Mammary microvascular endothelial cell (primary cell): ENCODE data around the gene ZSWIM5. TPM values are rescaled to one million over a fixed set of nuclear protein-coding genes. Genes with fewer than 3 reads are reported as not detected.

Source experiments
- total RNA-seq: library from RNA; depleted of rRNA; stranded (reverse); fragments of >200 nt; gene quantifications from 2 replicates; pipeline ENCODE4 v1.2.3, GENCODE V29; 2015

ZSWIM5 gene
- total RNA-seq: 0.53 and 0.69 TPM in 2 replicates

DNA sequence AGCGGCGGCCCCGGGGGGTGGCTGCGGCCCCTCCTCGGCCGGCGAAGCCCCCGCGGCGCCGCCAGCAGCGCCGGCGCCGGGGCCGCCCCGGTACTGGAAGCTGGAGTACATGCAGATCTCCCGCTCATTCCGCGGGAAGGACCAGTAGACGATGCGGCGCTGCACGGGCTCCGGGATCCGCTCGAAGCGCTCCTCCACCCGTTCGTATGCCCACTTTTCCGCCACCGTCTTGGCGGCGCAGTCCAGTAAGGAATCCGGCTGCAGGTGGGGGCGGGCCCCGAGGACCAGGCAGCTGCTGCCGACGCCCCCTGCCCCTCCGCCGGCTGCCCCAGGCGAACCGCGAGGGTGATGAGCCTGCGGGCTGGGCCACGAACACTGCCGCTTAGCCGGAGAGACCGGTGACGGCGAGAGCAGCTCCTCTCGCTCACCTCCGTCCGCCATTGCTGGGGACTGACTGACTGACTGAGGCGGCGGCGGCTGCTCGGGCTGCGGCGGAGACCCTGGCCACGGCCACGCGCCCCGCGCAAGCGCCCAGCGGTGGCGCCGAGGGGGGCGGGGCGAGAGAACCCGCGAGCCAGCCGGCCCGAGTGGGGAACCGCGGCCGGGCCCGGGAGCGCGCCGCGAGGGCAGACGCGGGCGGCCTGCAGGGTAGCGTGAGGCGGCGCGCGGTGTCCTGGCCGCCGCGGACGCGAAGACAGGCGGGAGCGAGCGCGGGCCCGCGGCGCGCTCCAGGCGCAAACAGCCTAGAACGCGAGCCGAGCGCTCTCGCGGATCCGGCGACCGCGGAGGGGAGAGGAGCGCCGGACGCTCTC, at the start of gene ZSWIM5:
Gene ZSWIM5, minus strand, starts transcription at position 696 of the 812 bp plus-strand sequence. Its CDS starts 255 bp downstream, at position 441.

GRCh38 chr1:45011837-45012638, 194.4 kb downstream of the ZSWIM5 start, which contains the start of gene UROD:
Gene UROD (plus strand): TSS chr1:45012254. CDS start chr1:45012266, 12 bp downstream.

GRCh38 chr1:45010855-45011811, 195.3 kb downstream of the ZSWIM5 start, which contains the start of gene HECTD3:
Gene HECTD3 (minus strand): TSS chr1:45011324. CDS start chr1:45011257, 67 bp downstream.

Other genes with a start within 250 kb of the ZSWIM5 start
- 34.1 and 40.8 TPM in 2 replicates for gene EIF2B3, start 220.0 kb downstream of the ZSWIM5 start, total RNA-seq
- gene HECTD3, start 195.3 kb downstream of the ZSWIM5 start, total RNA-seq: 42.4 and 45.8 TPM in 2 replicates
- gene UROD, start 194.4 kb downstream of the ZSWIM5 start, total RNA-seq: 180 and 191 TPM in 2 replicates
- gene HPDL, start 120.3 kb upstream of the ZSWIM5 start, total RNA-seq: 4.7 and 9.3 TPM in 2 replicates
- 13.1 and 18.8 TPM in 2 replicates for gene TOE1, start 133.6 kb upstream of the ZSWIM5 start, total RNA-seq
- 11.2 and 12.4 TPM in 2 replicates for gene MUTYH, start 133.8 kb upstream of the ZSWIM5 start, total RNA-seq